Stimulated activated CD4-positive, alpha-beta T cell treated with anti-CD3 and anti-CD28 coated beads, Interleukin-1b, Interleukin-23, amount 100 ng/mL, for 24 hours (primary cell): ENCODE results near the gene KIF11.

Source experiments
- DNase-seq, 4 experiments: peaks; one replicate each; pipeline ENCODE4 v3.0.0-alpha.2; 2020; ENCODE audit warnings: low read depth in 4 of 4, low spot score in 1 of 4

KIF11 gene

GRCh38 chr10:92702301-92702916, 109.5 kb downstream of the KIF11 start:
- no peak for DNase-seq
